ENCODE data around the gene SFMBT1.

Gene SFMBT1, protein sequence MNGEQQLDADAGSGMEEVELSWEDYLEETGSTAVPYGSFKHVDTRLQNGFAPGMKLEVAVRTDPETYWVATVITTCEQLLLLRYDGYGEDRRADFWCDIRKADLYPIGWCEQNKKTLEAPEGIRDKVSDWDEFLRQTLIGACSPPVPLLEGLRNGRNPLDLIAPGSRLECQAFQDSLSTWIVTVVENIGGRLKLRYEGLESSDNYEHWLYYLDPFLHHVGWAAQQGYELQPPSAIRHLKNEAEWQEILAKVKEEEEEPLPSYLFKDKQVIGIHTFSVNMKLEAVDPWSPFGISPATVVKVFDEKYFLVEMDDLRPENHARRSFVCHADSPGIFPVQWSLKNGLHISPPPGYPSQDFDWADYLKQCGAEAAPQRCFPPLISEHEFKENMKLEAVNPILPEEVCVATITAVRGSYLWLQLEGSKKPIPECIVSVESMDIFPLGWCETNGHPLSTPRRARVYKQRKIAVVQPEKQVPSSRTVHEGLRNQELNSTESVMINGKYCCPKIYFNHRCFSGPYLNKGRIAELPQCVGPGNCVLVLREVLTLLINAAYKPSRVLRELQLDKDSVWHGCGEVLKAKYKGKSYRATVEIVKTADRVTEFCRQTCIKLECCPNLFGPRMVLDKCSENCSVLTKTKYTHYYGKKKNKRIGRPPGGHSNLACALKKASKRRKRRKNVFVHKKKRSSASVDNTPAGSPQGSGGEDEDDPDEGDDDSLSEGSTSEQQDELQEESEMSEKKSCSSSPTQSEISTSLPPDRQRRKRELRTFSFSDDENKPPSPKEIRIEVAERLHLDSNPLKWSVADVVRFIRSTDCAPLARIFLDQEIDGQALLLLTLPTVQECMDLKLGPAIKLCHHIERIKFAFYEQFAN

DNA sequence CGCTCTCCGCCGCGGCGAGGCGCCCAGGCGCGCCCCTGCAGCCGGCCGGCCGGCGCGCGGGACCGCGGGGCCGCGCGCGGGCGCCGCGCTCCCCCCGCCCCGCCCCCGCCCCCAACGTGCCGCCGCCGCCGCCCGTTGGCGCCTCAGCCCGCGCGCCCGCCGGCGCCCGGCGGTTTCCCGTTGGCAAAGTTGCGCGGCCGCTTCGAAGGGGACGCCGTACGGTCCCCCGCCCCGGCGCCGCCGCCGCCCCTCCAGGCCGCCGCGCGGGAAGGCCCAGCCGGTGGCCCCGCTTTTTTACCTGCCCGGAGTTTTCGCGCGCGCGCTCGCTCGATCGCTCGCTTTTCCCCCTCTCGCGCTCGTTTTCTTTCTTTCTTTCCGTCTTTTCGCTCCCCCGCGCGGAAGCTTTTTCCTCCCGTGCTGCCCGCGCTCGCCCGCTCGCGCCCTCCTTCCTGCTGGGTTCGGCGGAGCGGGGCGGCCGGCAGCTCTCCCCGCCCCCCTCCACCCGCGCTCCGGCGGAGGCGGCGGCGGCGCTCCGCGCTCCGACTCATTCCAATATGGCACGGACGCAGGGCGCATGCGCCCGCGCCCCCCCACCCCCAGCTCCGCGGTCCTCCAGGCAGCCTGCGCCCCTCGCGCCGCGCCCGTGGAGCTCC lies at the start of gene SFMBT1:
TSS of gene SFMBT1 (minus strand) at position 556 of the 653 bp plus-strand sequence. CDS start 76,945 bp downstream, outside the sequence.
- peak; percentile 78 for DNase-seq

DNA sequence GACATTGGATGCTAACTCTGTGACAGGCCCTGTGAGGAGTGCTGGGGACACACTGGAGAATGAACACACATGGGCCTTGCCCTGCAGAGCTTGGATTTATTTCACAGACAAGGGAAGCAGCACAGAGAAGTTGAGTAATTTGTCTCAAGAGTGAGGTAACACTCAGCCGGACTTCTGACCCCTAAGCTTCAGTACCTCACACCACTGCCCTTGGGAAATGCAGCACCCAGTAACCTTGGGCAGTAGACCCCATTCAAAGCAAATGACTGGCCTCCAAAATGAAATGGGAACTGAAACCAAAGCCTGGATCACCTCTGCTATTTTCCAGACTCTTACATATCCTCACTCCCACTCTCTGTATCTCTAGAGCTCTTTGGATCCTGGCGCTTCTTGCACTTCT lies 47.1 kb upstream of the SFMBT1 start:
- no peak for DNase-seq

DNA sequence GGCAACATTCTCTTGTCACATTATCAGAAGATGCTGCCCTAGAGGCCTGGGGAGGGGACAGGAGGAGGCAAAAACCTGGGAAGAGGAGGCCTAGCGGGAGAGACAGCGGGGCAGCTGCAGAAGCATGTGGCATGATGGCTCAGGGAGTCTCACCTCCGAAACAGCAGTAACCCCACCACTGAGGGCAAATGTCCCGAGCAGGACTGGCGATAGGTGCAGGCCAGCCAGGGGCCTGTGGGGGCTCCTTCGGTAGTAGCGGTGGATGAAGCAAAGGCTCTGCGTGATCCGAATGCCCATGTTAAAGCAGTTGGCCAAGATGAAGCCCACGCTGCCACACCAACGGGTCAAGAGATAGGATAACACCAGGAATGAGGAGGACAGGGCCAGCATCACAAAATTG lies 46.3 kb upstream of the SFMBT1 start:
- no peak for DNase-seq

DNA sequence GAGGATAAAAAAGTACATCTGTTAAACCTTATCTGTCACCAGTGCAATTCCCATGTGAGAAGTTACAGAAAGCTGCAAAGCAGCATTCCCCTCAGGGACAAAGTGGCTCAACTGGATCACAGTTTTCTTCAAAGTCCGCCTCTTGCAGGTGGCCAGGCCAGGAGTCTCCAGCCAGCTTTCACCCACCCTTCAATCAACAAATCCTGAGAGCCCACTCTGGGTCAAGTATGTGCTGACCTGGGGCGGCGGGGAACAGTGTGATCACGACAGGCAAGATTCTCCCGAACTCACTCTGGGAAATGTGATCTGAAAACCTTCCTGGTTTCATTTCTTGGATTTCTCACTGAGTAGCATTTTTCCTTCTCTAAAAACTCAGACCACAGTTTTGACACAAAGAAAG lies 45.1 kb upstream of the SFMBT1 start:
- DNase-seq, result no peak

DNA sequence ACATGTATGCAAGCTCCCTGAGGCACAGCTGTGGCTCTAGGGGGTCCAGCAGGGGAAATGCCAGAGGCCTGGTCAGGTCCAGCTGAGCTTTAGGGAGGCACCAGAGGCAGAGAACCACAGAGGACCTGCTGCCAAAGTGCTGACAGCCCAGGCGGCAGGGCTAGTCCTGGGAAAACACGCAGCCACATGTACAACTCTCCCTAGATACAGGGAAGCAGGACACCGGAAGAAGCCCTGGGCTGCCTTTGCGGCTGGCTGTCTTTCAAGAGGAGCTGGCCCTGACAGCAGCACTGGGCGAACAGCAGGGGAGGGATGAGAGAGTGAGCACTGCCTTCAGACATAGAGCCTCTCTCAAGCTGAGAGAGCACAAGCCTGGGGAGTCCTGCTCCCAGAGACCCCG lies 43.6 kb upstream of the SFMBT1 start:
- peak; percentile 26 for DNase-seq

DNA sequence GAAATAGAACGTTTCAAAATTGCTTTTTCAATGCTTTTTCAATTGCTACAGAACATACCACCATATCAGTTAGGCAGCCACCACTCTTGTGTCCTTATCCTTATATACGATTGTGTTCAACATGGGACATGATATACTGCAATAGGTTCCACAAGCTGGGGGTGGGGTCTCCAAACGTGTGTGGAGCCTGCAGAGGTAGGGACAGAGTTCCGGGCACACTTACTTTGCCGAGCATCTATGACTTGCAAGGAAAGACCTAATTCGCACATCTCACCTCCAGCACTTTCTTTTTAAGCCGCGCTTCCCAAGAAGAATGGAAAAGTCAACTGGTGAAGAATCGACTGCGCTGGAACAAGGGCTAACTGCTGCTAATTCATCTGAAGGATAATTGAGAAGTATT lies 39.6 kb upstream of the SFMBT1 start:
- DNase-seq, result no peak

DNA sequence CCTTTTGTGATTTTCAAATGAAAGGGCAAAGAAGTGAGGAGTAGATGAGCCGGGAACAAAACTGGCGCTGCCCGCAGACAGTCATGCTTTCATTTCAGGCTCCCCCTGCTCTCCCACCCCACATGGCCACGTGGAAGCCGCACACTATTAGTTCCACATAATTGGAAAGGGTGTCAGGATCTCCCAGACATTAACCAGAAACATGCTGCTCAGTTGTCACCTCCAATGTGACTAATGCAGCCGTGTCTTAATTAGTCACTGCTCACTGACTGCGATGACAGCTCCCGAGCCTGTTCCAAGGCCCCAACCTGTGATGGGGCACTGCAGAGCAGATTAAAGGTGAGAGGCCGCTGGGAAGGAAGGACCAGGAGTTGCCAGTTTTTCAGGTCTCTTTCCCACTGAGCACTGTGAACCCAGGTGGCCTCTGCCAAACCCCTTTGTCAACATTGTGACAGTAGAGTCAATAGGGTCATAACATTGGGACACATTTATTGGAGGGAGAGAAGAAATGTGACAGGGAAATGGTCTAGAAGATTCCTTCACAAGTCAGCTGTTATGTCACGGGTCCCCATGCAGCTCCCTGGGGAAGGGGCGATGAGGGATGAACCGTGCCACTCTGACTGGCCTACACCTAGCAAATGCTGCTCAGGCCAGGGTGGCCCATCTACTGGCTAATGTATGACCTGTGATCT lies 38.6 kb upstream of the SFMBT1 start:
- no peak for DNase-seq

DNA sequence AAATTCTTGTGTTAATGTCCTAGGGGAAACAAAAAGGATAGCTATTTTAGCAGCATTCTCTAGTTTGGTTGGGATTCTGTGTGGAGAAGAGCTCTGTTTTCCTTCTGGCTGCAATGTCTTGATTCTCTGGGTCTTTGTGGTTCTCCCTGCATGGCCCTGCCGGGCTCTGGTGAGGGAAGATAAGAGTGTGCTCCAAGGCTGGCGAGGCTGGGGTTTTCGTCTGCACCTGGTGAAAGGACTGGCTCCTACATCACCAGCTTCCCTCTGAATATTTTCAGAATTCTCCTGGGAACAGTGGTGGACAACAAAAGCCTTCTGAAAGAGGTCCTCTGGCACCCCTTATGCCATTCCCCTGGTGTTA lies 38.1 kb upstream of the SFMBT1 start:
- peak; percentile 14 for DNase-seq

DNA sequence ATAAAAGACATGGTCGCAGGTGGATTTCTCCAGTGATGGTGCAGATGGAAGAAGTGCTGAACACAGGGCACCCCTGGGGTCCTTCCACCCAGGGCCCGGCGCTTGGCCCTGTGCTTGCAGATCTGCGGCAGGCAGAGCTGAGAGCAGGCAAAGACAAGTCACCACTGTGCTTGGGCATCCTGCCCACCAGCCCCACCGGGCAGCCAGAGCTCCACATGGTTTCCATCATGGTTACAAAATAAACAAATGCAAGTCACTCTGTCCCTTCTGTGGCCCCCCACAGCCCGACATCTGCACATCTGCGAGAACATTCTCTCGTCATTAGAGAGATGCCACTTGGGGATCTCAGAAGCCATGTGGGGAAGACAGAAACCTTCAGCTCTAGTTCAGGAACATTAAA lies 37.6 kb upstream of the SFMBT1 start:
- peak; percentile 14 for DNase-seq

DNA sequence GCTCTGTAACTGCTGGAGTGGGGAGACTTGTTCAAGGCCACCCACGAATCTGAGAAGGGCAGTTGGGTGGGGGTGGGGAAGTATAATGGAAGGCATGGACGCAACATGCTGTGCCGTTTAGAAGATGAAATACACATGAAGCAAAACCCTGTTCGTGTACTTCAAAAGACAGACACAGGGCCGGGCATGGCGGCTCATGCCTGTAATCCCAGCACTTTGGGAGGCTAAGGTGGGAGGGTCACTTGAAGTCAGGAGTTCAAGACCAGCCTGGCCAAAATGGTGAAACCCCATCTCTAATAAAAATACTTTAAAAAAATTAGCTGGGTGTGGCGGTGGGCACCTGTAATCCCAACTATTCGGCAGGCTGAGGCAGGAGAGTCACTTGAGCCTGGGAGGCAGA lies 36.9 kb upstream of the SFMBT1 start:
- no peak for DNase-seq

DNA sequence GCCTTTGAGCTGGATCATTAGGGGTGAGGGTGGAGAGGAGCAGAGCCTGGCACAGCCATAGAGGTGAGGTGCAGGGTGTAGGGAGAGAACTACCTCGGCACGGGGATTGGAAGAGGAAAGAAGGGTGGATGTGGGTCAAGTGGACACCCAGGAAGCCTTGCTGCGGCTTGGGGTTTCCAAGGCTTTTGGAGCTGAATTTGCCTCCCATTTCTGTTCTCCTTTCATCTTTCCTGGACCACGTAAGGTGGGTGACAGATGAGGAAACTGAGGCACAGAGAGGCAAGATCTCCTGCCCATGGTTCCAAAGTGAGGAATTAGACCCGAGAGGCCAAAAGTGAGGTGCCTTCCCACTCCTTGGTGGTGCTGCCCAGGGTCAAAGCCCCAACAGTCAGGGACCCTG lies 35.4 kb upstream of the SFMBT1 start:
- DNase-seq, result no peak

DNA sequence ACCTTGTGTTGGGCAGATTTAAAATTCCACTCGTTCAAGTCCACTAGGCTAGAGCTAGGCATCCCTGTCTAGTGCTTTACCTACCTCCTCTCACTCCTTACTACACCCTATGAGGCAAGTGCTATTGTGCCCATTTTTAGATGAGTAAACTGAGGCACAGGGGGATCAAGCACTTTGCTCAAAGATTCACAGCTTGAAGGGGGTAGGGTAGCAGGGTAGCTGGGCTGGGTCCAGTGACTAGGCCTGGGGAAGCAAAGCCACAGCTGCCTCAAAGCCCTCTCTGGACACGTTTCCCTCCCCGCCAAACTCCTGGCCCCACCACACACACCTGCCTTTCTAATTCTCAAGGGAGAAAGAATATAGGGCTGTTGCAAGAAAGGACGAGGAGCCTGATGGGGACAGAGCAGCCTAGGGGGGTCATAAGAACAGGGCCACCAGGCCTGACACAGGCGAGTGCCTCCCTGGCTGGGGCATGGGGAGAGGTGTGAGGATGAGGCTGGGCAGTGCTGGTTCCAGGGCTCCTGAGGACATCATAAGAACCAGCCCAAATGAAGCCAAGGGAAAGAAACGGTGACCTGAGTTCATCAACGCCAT lies 34.8 kb upstream of the SFMBT1 start:
- no peak for DNase-seq

DNA sequence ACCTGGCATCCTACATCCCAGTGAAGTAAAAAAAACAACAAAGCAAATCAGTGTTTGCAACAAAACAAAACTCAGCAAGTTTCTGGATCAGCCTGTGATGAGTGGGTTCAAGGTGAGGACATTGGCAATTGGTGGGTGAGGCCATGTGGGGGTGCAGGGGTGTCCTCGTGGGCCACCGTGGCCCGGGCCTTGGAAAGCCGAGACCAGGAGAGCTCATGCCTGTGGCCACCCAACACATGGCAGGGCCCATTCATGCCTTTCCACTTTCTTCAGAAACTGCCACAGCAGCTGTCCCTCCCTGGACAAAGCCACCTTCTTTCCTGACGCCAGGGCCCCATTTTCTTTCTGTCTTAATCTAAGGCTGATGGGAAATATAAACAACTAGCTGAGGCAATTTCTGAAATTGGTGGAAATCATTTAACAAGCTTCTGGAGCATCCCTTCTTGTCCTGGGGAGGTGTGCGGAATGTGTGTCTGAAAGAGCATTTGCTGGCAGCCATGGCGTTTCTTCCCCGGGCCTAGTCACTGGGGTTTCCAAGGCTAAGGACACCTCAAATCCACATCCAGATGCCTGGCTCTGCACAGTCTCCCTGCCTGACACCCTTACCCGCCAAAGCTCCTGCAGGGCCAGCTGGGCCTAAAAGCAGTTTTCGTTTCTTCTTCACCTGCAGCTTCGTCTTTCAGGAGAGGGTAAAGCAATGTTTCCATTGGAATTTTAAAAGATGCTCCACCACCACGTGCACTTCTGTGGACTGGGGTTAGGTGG lies 34.1 kb upstream of the SFMBT1 start:
- DNase-seq, result no peak

DNA sequence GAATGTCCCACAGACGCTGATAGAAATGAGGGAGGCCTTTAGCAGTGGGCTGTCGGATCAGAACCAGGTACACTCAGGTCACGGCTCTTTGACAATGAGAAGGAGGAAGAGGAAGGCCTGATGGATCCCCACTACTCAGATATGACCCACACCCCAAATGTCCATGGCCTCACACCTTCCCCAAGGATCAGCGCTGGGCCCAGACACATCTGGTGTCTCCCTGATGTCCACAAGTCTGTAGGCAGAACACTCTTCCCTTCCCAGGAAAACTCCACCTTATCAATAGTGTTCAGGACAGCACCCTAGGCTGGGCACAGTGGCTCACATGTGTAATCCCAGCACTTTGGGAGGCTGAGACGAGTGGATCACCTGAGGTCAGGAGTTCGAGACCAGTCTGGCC lies 33.3 kb upstream of the SFMBT1 start:
- DNase-seq, result no peak

DNA sequence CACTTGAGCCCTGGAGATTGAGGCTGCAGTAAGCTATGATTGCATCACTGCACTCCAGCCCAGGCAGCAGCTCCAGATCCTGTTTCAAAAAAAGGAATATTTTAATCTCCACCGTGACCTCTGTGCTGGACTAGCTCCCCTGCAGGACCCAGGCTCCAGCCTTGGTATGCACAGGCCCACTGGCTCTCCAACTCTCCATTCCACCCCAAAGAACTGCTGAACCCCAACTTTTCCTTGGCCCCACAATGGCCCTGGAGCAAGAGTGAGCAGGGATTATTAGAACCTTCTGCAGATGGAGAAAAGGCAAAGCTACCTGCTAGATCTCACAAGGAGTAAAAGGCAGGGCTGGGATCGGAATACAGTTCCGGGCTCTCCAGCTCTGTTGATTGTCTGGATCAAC lies 32.8 kb upstream of the SFMBT1 start:
- no peak for DNase-seq

DNA sequence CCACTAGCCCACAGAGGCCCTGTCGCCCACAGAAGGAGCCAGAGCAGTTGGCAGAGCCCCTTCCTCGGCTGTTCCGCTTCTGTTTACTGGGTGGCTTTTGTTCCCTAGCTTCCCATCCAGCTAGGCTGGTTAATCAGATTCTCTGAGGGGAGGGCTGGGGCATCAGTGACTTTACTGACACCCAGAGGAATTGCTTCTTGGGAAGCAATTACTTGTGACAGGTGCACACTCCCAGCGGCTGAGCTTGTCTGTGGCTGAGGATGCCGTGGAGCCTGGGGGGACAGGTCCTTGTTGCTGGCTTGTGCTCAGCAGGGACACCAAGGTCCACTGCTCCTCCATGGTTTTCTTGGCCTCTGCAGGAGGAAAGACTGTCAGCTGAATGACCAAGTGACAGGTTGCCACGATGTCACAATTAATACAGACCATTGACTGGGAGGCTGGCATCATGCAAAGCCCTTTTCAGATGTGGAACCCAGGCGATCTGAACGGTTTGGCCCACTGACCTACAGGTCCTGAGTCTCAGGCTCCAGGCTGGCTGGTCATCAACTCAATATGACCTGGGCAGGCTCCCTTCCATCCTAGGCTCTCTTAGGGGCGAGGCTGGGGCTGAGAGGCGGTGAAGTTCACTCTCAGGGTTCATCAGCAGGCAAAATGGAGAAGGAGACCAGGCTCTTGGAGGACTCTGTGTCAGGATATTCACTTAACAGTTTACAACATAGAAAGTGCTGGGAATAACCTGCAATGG lies 31.8 kb upstream of the SFMBT1 start:
- no peak for DNase-seq

DNA sequence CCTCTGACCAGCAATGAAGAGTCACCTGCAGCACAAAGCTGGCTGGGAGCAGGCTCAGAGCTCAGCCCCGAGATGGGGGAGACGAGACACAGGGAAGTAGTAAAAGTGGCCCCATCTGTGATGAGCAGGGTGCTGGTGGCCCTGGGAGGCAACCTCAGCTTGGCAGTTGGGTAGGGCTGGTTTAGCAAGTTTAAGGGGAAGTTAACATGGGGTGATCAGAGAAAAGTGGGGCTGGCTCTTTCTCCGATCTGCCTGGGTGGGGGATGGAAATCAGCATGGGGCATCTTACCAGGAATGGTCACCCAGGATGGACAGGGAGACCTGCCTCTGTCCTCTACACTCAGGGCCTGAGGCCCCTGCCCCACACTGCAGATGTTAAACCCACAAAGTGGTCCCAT lies 29.9 kb upstream of the SFMBT1 start:
- DNase-seq, result no peak

DNA sequence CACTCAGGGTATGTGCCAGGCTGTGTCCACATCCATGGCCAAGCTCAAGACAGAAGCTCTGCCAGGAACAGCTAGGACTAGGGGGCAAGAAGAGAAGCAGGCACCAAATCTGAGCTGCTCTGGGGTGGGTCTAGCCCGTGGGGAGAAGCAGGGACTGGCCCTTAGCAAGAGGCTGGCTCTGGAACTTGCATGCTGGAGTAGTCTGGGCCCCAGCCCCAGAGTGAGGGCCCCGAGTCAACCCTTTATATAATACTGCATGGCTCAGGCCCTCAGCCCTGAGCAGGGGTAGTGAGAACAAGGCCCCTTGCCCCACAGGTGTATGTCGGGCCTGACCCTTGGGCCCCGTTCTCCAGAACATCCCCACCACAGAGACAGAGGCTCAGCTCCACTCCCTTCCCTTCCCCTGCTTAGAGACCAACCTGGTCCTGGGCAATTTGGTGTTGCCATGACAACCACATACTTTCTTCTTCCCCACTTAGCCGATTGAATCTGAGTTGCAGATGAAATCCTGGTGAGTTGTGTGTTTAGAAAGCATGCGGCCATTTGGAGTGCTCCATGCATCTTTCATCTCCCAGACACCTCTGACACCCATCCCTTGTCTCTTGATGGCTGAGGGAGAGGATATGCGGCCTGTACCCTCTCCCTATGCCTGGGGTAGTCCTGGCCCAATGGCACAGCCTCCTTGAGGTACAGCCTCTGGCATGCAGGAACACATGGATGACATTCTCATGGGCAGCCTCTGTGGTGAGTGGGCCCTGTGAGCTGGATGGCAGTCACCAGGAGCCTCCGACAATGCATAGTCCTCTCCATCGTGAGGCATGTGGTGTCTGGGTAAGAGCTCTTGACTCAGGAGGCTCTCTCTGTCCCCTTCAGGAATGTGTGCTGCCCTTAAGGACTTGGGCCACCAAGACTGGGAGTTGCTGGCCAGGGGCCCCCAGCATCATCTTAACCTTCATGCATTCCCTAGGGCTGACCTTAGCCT lies 29.2 kb upstream of the SFMBT1 start:
- DNase-seq, result no peak

DNA sequence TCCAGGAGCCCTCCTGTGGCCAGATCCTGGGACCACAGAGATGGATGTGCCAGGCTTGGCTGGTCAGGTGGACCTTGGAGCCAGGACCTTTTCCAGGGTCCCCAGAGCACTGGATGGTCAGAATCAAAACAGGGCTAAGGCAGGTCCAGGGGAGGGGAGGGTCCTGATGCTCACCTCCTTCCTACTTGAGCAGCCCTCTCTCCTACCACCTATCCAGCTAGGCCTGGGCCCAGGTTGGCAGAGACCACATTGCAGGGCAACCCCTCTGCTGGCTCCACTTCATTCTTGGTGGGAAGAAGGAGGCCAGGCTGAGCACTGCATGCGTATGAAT lies 28.5 kb upstream of the SFMBT1 start:
- no peak for DNase-seq

All from midbrain (tissue), 1 donor.